Superior temporal gyrus (tissue), 1 donor: ENCODE results near the gene ZFTA.
A peak's percentile ranks its signal among the peaks of the same experiment; 100 is the strongest.
"Not testable (repeated sequence)": the region's sequence is repeated elsewhere in the genome, so short reads cannot be mapped to it uniquely, and the experiment has no call there.

Experiments
- DNase-seq: peaks from one replicate; pipeline ENCODE4 v3.0.0-alpha.2; 2016; ENCODE audit errors: extremely low spot score

ZFTA gene

GRCh38 chr11:63775191-63775590 lies 6.6 kb upstream of the ZFTA start:
- DNase-seq = no peak

GRCh38 chr11:63771741-63772318 lies 3.3 kb upstream of the ZFTA start:
- not testable (repeated sequence) for DNase-seq

DNA sequence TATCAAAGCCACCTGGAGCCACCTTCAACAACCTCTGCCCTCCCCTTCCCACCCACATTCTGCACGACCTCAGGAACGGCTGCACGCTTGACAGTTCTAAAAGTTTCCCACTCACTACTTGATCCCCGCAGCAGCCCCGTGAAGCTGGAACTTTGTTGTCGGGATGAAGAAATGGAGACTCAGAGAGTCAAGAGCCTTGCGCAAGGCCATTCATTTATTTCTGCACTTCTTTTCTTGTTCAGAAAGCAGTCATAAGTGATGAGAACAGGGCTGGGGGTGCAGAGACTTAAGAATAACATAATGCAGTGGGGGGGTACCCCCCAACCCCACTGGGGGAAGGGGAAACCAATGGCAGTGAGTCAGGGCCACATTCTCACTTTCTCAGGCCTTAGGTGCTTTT lies 2.2 kb upstream of the ZFTA start:
- DNase-seq = no peak

GRCh38 chr11:63769714-63770455 lies 1.3 kb upstream of the ZFTA start:
- DNase-seq = peak; percentile 30

DNA sequence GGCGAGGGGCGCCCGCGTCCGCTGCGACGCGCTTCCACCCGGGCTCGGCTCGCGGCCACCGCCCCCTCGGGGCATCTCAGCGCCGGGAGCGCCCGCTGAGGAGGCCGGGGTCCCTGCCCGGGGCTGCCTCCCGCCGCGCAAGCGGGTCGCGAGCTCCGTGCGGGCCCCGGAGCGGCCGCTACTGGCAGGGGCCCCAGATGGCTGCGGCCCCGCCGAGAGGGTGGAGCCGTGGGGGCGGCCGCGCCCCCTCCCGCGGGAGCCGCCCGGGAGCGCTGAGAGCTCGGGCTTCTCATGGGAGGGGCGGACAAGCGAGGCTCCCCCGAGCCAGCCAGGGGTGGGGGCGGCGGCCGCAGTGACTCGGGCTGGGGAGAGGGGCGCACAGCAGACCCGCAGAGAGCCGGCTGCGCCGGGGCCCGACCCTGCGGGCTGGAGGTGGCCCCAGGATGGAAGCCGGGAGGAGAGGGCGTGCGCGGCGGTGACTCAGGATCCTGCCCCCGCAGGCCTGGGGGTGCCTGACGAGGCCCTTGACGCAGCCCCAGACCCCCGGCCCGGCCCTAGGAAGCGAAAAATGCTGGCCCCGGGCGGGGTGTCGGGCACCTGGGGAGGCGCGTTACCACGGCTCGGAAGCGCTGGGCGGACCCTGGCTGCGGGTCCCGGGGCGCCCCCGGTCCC lies 603 bp upstream of the ZFTA start:
- no peak for DNase-seq

GRCh38 chr11:63767565-63768236 lies 874 bp downstream of the ZFTA start:
- peak; percentile 77 for DNase-seq

DNA sequence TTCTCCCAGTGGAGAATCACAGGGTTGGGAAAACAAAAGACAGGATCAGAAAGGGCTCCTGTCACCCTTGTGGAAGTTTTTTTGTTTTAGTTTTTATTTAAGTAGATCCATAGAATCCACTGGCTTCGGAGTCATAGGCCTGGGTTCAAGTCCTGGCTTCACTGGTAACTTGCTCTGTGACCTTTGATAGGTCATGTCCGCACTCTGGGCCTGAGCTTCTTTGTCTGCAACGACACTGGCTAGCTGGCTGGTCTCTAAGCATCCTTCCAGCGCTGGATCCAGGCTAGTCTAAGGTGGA lies 1.4 kb downstream of the ZFTA start:
- DNase-seq = no peak

DNA sequence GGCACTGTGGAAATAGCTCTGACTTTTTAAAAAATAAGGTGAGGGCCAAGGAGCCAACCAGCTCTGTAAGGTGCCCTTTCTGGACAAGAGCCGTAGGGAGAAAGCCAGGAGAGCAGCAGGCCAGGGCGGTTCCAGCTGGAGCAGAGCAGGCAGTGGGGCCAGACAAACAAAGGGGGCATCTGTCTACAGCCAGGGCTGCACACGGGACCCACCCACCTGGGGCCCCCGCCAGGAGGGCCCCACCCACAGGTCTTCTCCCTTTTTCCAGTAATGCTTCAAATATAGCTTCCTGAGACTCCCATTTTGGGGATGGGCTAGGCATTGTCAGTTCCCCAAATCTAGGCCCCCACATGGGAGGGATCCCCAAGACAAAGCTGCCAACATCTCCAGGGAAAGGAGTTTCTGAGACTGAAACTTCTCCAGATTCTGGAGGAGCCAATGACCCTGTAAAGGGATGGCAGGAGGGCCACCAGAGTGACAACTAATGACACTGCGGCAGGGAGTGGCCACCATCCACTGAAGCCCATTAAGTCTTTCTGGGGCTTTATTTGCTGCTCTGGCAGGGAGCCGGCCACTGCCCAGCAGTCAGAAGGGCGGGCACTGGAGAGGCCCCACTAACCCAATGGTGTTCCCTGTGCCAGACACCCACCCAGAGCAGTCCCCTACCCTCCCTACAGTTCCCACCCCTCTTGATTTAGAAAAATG lies 1.9 kb downstream of the ZFTA start:
- no peak for DNase-seq

DNA sequence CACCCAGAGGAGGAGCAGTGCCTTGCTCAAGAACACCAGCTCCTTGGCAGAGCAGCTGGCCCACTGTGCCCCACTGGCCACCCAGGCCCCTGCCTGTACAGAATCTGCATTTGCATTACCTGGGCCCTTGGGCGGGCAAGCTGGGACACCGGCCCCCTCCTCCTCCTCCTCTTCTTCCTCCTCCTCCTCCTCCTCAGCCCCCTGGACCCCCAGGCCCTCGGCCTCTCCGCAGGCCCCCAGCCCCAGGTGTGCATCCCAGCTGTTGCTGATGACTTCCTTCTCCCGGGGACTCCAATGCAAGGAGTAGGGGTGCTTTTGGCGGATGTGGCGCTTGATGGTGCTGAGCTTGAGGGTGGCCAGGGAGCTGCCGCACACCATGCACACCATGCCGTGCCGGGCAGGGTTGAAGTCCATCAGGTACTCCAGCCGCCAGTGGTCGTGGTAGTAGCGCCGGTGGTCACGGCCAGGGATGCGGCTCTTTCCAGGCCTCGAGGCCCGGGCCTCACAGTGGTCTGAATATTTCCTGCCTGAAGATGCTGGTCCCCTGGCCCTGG lies 2.8 kb downstream of the ZFTA start:
- no peak for DNase-seq

GRCh38 chr11:63764679-63765647 lies 3.6 kb downstream of the ZFTA start:
- no peak for DNase-seq

DNA sequence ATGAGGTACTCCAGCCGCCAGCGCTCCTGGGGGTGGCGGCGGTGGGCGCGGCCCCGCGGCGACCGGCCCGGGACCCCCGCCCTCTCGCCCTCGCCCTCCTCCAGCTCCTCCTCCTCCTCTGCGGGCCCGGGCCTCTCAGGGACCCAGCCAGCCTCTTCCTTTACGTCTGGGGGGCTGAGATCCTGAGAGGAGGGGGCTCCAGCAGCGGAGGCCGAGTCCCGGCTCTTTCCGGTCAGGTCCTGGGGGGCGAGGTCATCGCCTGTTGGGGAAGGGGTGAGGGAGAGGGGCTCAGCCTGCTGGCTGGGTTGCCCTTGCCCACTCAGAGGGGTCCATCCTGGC lies 4.3 kb downstream of the ZFTA start:
- no peak for DNase-seq

DNA sequence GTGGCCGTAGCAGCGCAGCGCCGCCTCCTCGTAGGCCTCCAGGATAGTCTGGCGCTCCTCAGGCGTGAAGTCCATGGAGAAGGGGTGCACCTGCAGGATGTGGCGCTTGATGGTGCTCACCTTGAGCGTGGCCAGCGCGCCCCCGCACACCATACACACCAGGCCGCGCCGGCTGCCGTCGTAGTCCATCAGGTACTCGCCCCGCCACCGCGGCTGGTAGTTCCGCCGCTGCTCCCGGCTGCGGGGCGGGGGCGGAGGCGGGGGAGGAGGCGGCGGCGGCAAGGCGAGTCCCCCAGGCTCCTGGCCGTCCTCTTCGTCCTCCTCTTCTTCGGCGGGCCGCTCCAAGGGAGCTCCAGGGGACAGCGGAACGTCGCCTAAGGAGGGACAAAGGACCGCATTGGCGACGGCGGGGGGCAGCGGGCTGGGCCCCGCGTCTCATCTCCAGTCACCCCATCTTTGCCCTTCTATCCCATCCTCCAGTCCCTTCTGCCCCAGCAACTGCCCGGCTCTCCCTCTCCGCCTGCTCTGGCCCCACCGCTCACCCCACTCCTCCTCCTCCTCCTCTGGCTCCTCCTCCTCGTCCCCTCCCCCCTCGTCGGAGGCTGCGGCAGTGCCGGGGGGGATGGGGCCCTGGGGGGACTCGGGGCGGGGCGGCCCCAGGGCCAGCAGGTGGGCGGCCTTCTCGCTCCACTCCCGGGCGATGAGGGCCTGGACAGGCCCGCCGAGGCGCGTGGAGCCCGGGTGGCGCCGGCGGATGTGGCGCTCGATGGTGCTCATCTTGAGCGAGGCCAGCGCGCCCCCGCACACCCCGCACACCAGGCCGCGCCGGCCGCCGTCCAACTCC lies 4.9 kb downstream of the ZFTA start:
- no peak for DNase-seq

GRCh38 chr11:63762654-63763495 lies 5.7 kb downstream of the ZFTA start:
- peak; percentile 42 for DNase-seq

GRCh38 chr11:63761931-63762653 lies 6.5 kb downstream of the ZFTA start:
- no peak for DNase-seq

GRCh38 chr11:63761188-63761587 lies 7.4 kb downstream of the ZFTA start:
- no peak for DNase-seq

GRCh38 chr11:63760487-63761079 lies 8.0 kb downstream of the ZFTA start:
- DNase-seq = no peak

DNA sequence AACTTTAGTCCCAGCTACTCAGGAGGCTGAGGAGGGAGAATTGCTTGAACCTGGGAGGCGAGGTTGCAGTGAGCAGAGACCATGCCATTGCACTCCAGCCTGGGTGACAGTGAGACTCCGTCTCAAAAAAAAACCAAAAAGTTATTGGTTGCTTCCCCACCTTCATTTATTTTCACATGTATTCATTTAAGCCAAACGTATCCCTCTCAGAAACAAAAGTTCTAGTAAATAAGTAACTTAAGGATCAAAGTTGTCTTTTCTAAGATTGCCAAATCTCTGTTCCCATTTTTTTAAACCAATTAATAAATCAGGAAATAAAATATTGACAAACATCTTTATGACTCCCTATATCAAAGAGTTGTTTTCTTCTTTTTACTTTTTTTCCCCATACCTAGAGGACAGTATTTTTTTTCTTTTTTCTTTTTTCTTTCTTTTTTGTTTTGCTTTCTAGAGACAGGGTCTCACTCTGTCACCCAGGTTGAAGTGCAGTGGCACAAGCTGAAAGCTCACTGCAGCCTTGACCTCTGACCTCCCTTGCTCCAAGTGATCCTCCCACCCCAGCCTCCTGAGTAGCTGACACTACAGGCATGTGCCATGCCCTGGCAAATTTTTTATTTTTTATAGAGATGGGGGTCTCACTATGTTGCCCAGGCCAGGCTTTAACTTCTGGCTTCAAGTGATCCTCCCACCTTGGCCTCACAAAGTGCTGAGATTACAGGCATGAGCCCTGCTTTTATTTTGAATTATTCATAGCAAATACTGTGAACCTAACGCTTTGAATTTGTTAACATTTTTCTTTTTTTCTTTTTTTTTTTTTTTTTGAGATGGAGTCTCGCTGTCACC lies 11.4 kb downstream of the ZFTA start:
- DNase-seq = no peak
